CD14-positive monocyte (primary cell): ENCODE results near the gene CPA4. TPM values are rescaled to one million over a fixed set of nuclear protein-coding genes. Genes with fewer than 3 reads are reported as not detected.
A peak's percentile ranks its signal among the peaks of the same experiment; 100 is the strongest.

Experiments used
- DNase-seq, 3 donors: peaks; one replicate each; pipeline ENCODE4 v3.0.0-alpha.2; 2011 to 2022
- H2AFZ ChIP-seq: 2 replicates; pipeline ENCODE4 v1.6.0; 2012; ENCODE audit warnings: mild to moderate bottlenecking, low read depth, low read length, inconsistent platforms; ENCODE audit not compliant: insufficient read depth, poor library complexity, severe bottlenecking
- H3K27ac ChIP-seq, 2 donors: 1 replicate in 1 of 2; 2 replicates in 1 of 2; pipeline ENCODE4 v1.5.1; 2012 to 2013; ENCODE audit warnings: low read length in 2 of 2, control low read depth in 1 of 2, inconsistent platforms in 1 of 2, low read depth in 1 of 2, mild to moderate bottlenecking in 1 of 2
- H3K27me3 ChIP-seq, 2 donors: one replicate each; pipeline versions ENCODE4 v1.6.0 to v1.6.1; 2011 to 2013; ENCODE audit warnings: low read length in 2 of 2; ENCODE audit not compliant: control insufficient read depth in 2 of 2, insufficient read depth in 2 of 2
- H3K36me3 ChIP-seq, 2 donors: replicated peaks in 1 of 2; 1 replicate in 1 of 2; 2 replicates in 1 of 2; pipeline versions ENCODE4 v1.5.1 to v1.6.1; 2012 to 2013; ENCODE audit warnings: low read length in 2 of 2, control low read depth in 1 of 2, inconsistent platforms in 1 of 2, mild to moderate bottlenecking in 1 of 2; ENCODE audit not compliant: insufficient read depth in 2 of 2, control insufficient read depth in 1 of 2
- H3K4me1 ChIP-seq, 2 donors: 1 replicate in 1 of 2; 2 replicates in 1 of 2; pipeline versions ENCODE4 v1.5.1 to v1.6.1; 2012 to 2013; ENCODE audit warnings: low read length in 2 of 2, control low read depth in 1 of 2, inconsistent platforms in 1 of 2, mild to moderate bottlenecking in 1 of 2, moderate library complexity in 1 of 2; ENCODE audit not compliant: insufficient read depth in 2 of 2, control insufficient read depth in 1 of 2
- H3K4me2 ChIP-seq: replicated peaks from 2 replicates; pipeline ENCODE3; 2012; ENCODE audit warnings: low read length, moderate library complexity, mild to moderate bottlenecking; ENCODE audit not compliant: poor library complexity, severe bottlenecking; ENCODE audit errors: extremely low read depth
- H3K4me3 ChIP-seq, 3 experiments: fragments of 200-600 bp in 1 of 3; sonication (generic) in 1 of 3; replicated peaks in 1 of 3; 1 replicate in 2 of 3; 2 replicates in 1 of 3; pipeline ENCODE4 v1.5.1; 2011 to 2013; ENCODE audit warnings: low read length in 3 of 3, mild to moderate bottlenecking in 3 of 3, control low read depth in 2 of 3, low read depth in 2 of 3, inconsistent platforms in 1 of 3, moderate library complexity in 1 of 3
- H3K79me2 ChIP-seq: 2 replicates; pipeline ENCODE4 v1.6.0; 2012; ENCODE audit warnings: mild to moderate bottlenecking, control low read depth, inconsistent platforms, low read length, moderate library complexity; ENCODE audit not compliant: insufficient read depth
- H3K9ac ChIP-seq: 2 replicates; pipeline ENCODE4 v1.6.0; 2017; ENCODE audit warnings: low read length, mild to moderate bottlenecking; ENCODE audit not compliant: insufficient read depth, poor library complexity, severe bottlenecking
- H3K9me3 ChIP-seq, 2 donors: replicated peaks in 1 of 2; 1 replicate in 1 of 2; 2 replicates in 1 of 2; pipeline versions ENCODE4 v1.5.1 to v1.6.1; 2012 to 2013; ENCODE audit warnings: low read length in 2 of 2, control low read depth in 1 of 2; ENCODE audit not compliant: control insufficient read depth in 1 of 2, insufficient read depth in 1 of 2
- H4K20me1 ChIP-seq: 2 replicates; pipeline ENCODE4 v1.6.0; 2012; ENCODE audit warnings: mild to moderate bottlenecking, low read length, control low read depth, moderate library complexity; ENCODE audit not compliant: insufficient read depth
- H3K27ac Mint-ChIP-seq, 7 donors: one replicate each; pipeline ENCODE4 v1.8.0; 2020; ENCODE audit warnings: mild to moderate bottlenecking in 7 of 7, mixed read lengths in 7 of 7, moderate library complexity in 6 of 7, inconsistent platforms in 2 of 7
- H3K27me3 Mint-ChIP-seq, 3 donors: one replicate each; pipeline ENCODE4 v1.8.0; 2021 to 2022; ENCODE audit warnings: low read depth in 3 of 3, mild to moderate bottlenecking in 3 of 3, mixed read lengths in 3 of 3, moderate library complexity in 3 of 3, inconsistent platforms in 1 of 3
- H3K36me3 Mint-ChIP-seq, 2 donors: one replicate each; pipeline ENCODE4 v1.8.0; 2020; ENCODE audit warnings: mixed read lengths in 2 of 2, inconsistent platforms in 1 of 2, mild to moderate bottlenecking in 1 of 2
- H3K4me1 Mint-ChIP-seq: one replicate; pipeline ENCODE4 v1.8.0; 2020; ENCODE audit warnings: mild to moderate bottlenecking, mixed read lengths
- H3K4me3 Mint-ChIP-seq, 2 donors: one replicate each; pipeline ENCODE4 v1.8.0; 2020; ENCODE audit warnings: mild to moderate bottlenecking in 2 of 2, mixed read lengths in 2 of 2, moderate library complexity in 1 of 2
- H3K9me3 Mint-ChIP-seq, 7 donors: one replicate each; pipeline ENCODE4 v1.8.0; 2020 to 2022; ENCODE audit warnings: mixed read lengths in 7 of 7, mild to moderate bottlenecking in 6 of 7, moderate library complexity in 6 of 7, inconsistent platforms in 2 of 7
- whole genome bisulfite sequencing: methylation state at CpG from one replicate; pipeline ENCODE4 v1.1.5; 2013; ENCODE audit warnings: missing lambda C conversion rate; ENCODE audit not compliant: insufficient coverage; 5-methylcytosine and 5-hydroxymethylcytosine counted together
- intact Hi-C, 2 donors: fragments of 100-400 bp; cut with micrococcal nuclease; formaldehyde crosslinking; loops; one replicate each; pipeline versions ENCODE4 v1.15.0 to v1.15.1; 2023
- polyA plus RNA-seq, 3 donors: library from polyadenylated mRNA; depleted of rRNA in 1 of 3; unstranded in 2 of 3; stranded (reverse) in 1 of 3; fragments of 300-500 nt in 2 of 3; fragments of >200 nt in 1 of 3; fragmentation: Illumina TruSeq in 2 of 3; gene quantifications; 1 replicate in 2 of 3; 2 replicates in 1 of 3; pipeline ENCODE4 v1.2.3, GENCODE V29; 2012 to 2021
- TF ChIP-seq, protein P1 (sequence below): fragments of 200-600 bp; IDR thresholded peaks from one replicate; pipeline ENCODE4 v1.8.0; 2022; ENCODE audit warnings: antibody characterized with exemption, mild to moderate bottlenecking

CPA4 gene
- polyA plus RNA-seq, 3 donors = not detected

- 89% methylated on average over 7 of the region's 9 CpGs for WGBS
Observed at GRCh38 chr7:130289478-130289877, 3.5 kb upstream of the CPA4 start.

GRCh38 chr7:130290745-130291144, 2.2 kb upstream of the CPA4 start:
- Histone ChIP-seq H3K79me2 (no peaks in the 10 kb centered on the region), H3K36me3 (no peaks in the 10 kb centered on the region), H4K20me1 (no peaks in the 10 kb centered on the region), H2AFZ (no peak overlapping the region), H3K4me1 (no peaks in the 10 kb centered on the region), H3K4me2 (no peak overlapping the region), H3K4me3 (no peak overlapping the region), H3K9me3 (no peaks in the 10 kb centered on the region), H3K9ac (no peak overlapping the region), H3K27ac (no peak overlapping the region), H3K27me3 (no peaks in the 10 kb centered on the region)
- peaks cover 0 to 3% (median 0%) of the 10 kb centered on the region in 3 donors for H3K27me3 Mint-ChIP-seq
- peaks cover 0 to 3% (median 0%) of the 10 kb centered on the region in 7 donors for H3K9me3 Mint-ChIP-seq
- TF ChIP-seq, protein P1, sequence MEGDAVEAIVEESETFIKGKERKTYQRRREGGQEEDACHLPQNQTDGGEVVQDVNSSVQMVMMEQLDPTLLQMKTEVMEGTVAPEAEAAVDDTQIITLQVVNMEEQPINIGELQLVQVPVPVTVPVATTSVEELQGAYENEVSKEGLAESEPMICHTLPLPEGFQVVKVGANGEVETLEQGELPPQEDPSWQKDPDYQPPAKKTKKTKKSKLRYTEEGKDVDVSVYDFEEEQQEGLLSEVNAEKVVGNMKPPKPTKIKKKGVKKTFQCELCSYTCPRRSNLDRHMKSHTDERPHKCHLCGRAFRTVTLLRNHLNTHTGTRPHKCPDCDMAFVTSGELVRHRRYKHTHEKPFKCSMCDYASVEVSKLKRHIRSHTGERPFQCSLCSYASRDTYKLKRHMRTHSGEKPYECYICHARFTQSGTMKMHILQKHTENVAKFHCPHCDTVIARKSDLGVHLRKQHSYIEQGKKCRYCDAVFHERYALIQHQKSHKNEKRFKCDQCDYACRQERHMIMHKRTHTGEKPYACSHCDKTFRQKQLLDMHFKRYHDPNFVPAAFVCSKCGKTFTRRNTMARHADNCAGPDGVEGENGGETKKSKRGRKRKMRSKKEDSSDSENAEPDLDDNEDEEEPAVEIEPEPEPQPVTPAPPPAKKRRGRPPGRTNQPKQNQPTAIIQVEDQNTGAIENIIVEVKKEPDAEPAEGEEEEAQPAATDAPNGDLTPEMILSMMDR = no peak
- DNase-seq = no peak
- intact Hi-C loops = no loop called here
- WGBS = 86% methylated on average over 4 of the region's 6 CpGs
- H3K36me3 Mint-ChIP-seq = no peaks in the 10 kb centered on the region
- H3K4me3 Mint-ChIP-seq = no peak overlapping the region
- peaks cover 6% of the 10 kb centered on the region for H3K4me1 Mint-ChIP-seq
- peak overlapping the region in 1 of 7 donors; percentile 51 for H3K27ac Mint-ChIP-seq

More at GRCh38 chr7:130289478-130289877, 3.5 kb upstream of the CPA4 start:
- DNase-seq = no peak
- H3K9ac ChIP-seq = no peak overlapping the region
- Mint-ChIP-seq H3K9me3 (peaks cover 0 to 6% (median under 1%) of the 10 kb centered on the region in 7 donors), H3K27me3 (peaks cover under 1 to 1% (median 1%) of the 10 kb centered on the region in 3 donors), H3K27ac (no peak overlapping the region), H3K4me1 (peaks cover 6% of the 10 kb centered on the region), H3K36me3 (no peaks in the 10 kb centered on the region), H3K4me3 (no peak overlapping the region)
- H3K9me3 ChIP-seq = no peaks in the 10 kb centered on the region
- no peak overlapping the region for H3K27ac ChIP-seq
- TF ChIP-seq, protein P1 = no peak
- no peak overlapping the region for H3K4me3 ChIP-seq
- H3K4me1 ChIP-seq = no peaks in the 10 kb centered on the region
- H4K20me1 ChIP-seq = no peaks in the 10 kb centered on the region
- no peaks in the 10 kb centered on the region for H3K79me2 ChIP-seq
- H2AFZ ChIP-seq = no peak overlapping the region
- no peak overlapping the region for H3K4me2 ChIP-seq
- H3K36me3 ChIP-seq = no peaks in the 10 kb centered on the region
- intact Hi-C loops = no loop called here
- no peaks in the 10 kb centered on the region for H3K27me3 ChIP-seq
